ENCODE measurements around the gene IL3RA.

- TF ChIP-seq CTCF (IDR thresholded peaks at IDR 0.05; ENCODE audit: low read length) (no peak), EZH2 (optimal IDR thresholded peaks at IDR 0.05; ENCODE audit: low read depth, low read length) (no peak)
Observed at GRCh38 chrX:1380672-1381233, 44.2 kb downstream of the IL3RA start.

Measured in MM.1S (cell line).